Measurements from ENCODE around the gene DDX42. TPM values are rescaled to one million over a fixed set of nuclear protein-coding genes. Genes with fewer than 3 reads are reported as not detected.
A peak's percentile ranks its signal among the peaks of the same experiment; 100 is the strongest.

The DDX42 gene
- total and polyA plus RNA-seq, 2 of the 13 experiments (the other 11 are each of a cell fraction or from before 2014, with no cell fraction given) = 87.2 to 92.9 TPM

DNA sequence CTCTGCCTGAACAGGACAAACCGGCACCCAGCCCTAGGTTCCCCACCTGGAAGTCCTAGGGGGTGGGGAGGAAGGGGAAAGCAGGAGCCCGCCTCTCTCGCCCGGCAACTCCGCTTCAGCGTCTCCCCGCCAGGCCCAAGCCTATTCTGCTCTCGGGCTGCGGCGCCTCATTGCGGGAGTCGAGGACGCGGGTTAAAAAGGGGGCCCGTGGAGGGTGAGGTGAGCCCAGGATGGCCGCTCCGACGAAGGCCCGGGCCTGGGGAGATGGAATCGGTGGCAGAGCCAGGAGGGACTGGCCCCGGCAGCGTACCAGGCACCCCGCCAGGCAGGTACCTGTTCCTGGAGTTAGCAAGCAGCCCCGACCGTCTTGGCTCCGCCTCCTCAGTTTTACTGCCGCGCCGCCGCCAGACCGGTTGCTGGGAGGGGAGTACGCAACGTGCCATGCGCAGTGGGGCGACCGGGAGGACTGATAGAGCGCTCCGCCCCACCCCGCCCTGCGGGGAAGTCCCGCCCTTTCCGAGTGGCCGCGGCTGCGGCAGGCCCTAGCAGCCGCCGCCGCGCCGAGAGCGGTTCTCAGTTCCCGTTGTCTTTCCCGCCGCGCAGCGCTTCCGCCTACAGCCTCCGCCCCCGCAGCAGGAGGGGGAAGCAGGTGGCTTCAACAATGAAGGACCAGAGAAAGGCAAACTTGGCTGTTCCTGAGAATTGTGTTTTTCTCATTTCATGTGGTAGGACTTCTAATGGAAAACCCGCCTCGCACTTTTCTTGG is 32.4 kb upstream of the DDX42 start, which contains the start of gene STRADA (continued):
- TF ChIP-seq MATR3 (CRISPR knock-in tag; IDR thresholded peaks at IDR 0.05) (no peak), ZNF703 (CRISPR knock-in tag; IDR thresholded peaks at IDR 0.05; ENCODE audit: borderline replicate concordance) (peak; percentile 82; the same call in 1 of the 2 replicates), ARNTL (CRISPR knock-in tag; IDR thresholded peaks at IDR 0.05) (peak; percentile 28; the same call in 1 of the 2 replicates), MYC (CRISPR knock-in tag; IDR thresholded peaks at IDR 0.05; ENCODE audit: borderline replicate concordance) (peak; percentile 88), ZBED4 (CRISPR knock-in tag; IDR thresholded peaks at IDR 0.05; ENCODE audit: borderline replicate concordance) (no peak; the same call in 1 of the 2 replicates), ZBTB3 (CRISPR knock-in tag; IDR thresholded peaks at IDR 0.05; ENCODE audit: borderline replicate concordance, low read depth) (0 out of 2 replicates have a peak, but pooled peaks have one; percentile 47), ZNF572 (CRISPR knock-in tag; IDR thresholded peaks at IDR 0.05) (0 out of 2 replicates have a peak, but pooled peaks have one; percentile 52), ZNF337 (CRISPR knock-in tag; IDR thresholded peaks at IDR 0.05; ENCODE audit: borderline replicate concordance, low read depth) (0 out of 2 replicates have a peak, but pooled peaks have one; percentile 9), ARHGAP35 (CRISPR knock-in tag; IDR thresholded peaks at IDR 0.05; ENCODE audit: borderline replicate concordance) (peak; percentile 87; the same call in 1 of the 2 replicates), GATAD1 (CRISPR knock-in tag; IDR thresholded peaks at IDR 0.05) (peak; percentile 70), ZNF781 (CRISPR knock-in tag; IDR thresholded peaks at IDR 0.05; ENCODE audit: borderline replicate concordance, not compliant biosample characterization) (peak; percentile 45), ZNF747 (CRISPR knock-in tag; IDR thresholded peaks at IDR 0.05; ENCODE audit: borderline replicate concordance) (peak; percentile 46; the same call in 1 of the 2 replicates), KLF12 (CRISPR knock-in tag; IDR thresholded peaks at IDR 0.05; ENCODE audit: borderline replicate concordance) (peak; percentile 93), PHB2 (IDR thresholded peaks at IDR 0.05; ENCODE audit: partially characterized antibody) (no peak), ZNF44 (CRISPR knock-in tag; IDR thresholded peaks at IDR 0.05) (no peak), ZNF710 (CRISPR knock-in tag; IDR thresholded peaks at IDR 0.05; ENCODE audit: borderline replicate concordance) (peak; percentile 40; the same call in 1 of the 2 replicates), ZNF235 (CRISPR knock-in tag; IDR thresholded peaks at IDR 0.05; ENCODE audit: borderline replicate concordance) (peak; percentile 85; the same call in 1 of the 2 replicates)
- TF ChIP-seq, protein P1, sequence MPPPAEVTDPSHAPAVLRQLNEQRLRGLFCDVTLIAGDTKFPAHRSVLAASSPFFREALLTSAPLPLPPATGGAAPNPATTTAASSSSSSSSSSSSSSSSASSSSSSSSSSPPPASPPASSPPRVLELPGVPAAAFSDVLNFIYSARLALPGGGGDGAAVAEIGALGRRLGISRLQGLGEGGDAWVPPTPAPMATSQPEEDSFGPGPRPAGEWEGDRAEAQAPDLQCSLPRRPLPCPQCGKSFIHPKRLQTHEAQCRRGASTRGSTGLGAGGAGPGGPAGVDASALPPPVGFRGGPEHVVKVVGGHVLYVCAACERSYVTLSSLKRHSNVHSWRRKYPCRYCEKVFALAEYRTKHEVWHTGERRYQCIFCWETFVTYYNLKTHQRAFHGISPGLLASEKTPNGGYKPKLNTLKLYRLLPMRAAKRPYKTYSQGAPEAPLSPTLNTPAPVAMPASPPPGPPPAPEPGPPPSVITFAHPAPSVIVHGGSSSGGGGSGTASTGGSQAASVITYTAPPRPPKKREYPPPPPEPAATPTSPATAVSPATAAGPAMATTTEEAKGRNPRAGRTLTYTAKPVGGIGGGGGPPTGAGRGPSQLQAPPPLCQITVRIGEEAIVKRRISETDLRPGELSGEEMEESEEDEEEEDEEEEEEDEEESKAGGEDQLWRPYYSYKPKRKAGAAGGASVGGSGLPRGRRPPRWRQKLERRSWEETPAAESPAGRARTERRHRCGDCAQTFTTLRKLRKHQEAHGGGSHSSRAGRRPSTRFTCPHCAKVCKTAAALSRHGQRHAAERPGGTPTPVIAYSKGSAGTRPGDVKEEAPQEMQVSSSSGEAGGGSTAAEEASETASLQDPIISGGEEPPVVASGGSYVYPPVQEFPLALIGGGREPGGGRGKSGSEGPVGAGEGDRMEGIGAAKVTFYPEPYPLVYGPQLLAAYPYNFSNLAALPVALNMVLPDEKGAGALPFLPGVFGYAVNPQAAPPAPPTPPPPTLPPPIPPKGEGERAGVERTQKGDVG (CRISPR knock-in tag; IDR thresholded peaks at IDR 0.05; ENCODE audit: borderline replicate concordance) = peak; percentile 30; the same call in 1 of the 2 replicates
